GM19035 (cell line): ENCODE measurements around the gene MOV10.
"Not testable (repeated sequence)": the region's sequence is repeated elsewhere in the genome, so short reads cannot be mapped to it uniquely, and the experiment has no call there.

Experiments used
- ATAC-seq: cut with Tn5 transposase; IDR thresholded peaks from one replicate; pipeline ENCODE4 v1.9.1; 2021; ENCODE audit not compliant: unreplicated experiment

The MOV10 gene

DNA sequence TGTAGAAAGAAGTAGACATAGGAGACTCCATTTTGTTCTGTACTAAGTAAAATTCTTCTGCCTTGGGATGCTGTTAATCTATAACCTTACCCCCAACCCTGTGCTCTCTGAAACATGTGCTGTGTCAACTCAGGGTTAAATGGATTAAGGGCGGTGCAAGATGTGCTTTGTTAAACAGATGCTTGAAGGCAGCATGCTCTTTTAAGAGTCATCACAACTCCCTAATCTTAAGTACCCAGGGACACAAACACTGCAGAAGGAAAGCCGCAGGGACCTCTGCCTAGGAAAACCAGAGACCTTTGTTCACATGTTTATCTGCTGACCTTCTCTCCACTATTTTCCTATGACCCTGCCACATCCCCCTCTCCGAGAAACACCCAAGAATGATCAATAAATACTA lies 54.6 kb downstream of the MOV10 start:
- ATAC-seq, result not testable (repeated sequence)

- ATAC-seq, result no peak
These were observed 55.5 kb downstream of the MOV10 start for GRCh38 chr1:112729909-112730308.

- ATAC-seq, result no peak
These were observed 57.0 kb downstream of the MOV10 start for GRCh38 chr1:112731451-112731850.

- no peak for ATAC-seq
These were observed 61.3 kb downstream of the MOV10 start for GRCh38 chr1:112735752-112736151.

GRCh38 chr1:112737573-112737972 lies 63.1 kb downstream of the MOV10 start:
- ATAC-seq, result no peak

DNA sequence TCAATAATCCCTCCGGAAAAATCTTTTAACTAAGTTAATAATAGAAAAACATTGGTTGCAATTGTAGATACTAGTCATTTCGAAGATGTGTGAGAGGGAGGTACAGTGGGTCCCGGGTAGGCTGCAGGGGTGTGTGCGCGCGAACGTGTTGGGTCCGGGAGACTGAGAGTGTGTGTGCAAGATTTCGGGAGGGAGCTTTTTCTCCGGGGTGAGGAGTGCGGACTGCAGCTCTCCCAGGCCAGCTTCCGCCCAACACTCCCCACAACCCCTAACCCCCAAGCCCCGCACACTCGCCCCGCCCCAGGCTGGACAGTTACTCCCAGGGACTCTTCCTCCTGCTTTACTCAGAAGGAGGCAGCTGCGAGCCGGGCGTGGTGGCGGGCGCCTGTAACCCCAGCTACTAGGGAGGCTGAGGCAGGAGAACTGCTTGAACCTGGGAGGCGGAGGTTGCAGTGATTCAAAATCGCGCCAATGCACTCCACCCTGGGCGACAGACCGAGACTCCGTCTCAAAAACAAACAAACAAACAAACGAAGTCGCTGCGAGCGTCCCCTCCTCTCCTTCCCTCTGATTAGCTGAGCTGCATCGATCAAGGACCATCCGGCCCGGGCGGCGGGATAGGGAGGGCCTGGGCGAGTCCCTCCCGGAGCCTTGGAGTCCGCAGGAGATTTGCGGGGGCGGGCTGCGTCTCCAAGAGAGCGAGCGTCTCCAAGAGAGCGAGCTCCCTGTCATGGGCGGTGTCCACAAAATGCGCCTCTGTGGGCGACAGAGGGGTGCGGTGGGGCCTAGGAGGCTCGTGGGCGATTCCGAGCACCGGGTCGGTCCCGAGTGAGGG lies 68.9 kb downstream of the MOV10 start:
- no peak for ATAC-seq

- no peak for ATAC-seq
These were observed 69.6 kb downstream of the MOV10 start for GRCh38 chr1:112744009-112744578.

DNA sequence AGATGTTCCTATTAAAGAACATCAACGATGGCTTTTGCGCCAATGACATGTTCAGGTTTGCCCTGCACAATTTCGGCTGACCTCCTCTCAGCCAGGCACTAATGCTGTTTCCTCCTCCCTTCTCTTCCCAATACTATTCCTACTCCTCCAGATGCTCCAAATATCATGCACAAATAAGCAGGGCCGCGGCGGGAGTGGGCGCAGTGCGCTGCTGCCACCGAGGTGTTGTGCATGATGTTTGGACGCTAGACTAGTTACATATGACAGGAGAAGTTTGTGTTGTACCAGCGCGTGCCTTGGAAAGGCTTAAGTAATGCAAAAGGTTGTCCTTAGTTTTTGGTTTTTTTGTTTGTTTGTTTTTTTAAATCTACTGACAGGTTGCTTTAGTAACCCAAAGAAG lies 73.9 kb downstream of the MOV10 start:
- ATAC-seq, result no peak
